GM18870 (cell line): ENCODE data around the gene CFAP251.

Experiments used
- ATAC-seq: cut with Tn5 transposase; IDR thresholded peaks from one replicate; pipeline ENCODE4 v1.9.1; 2021; ENCODE audit warnings: moderate library complexity; ENCODE audit not compliant: unreplicated experiment

The CFAP251 gene

DNA sequence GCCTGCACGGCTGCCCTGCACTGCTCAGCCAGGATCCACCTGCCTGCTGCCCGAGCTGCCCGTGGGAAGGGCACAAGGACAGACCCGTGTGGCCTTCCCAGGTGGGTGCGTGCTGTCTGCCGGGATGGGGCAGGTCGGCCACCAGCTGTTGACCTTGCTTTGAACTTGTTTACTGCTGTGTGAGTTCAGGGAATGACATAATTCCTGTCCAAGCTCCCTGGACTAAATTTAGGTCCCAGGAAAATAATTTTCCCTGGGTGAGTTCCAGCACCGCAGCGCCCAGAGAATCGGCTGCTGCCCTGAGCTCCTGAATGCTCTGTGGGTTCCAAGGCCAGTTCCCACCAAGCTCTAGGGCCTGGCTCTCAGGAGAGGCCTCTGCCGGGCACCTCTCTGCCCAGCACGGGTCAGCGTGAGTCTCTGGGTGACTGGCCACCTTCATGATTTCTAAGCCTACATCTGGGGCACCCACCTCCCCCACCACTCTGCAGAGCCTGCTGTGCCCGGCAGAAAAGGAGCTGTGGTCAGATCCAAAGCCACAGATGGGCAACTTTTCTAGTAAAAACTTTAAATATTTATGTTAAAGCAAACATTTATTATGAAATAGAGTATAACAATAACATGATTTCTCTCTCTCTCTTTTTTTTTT is 133.0 kb downstream of the CFAP251 start:
- no peak for ATAC-seq

- no peak for ATAC-seq
Measured at GRCh38 chr12:122052285-122052684, 133.9 kb downstream of the CFAP251 start.
